ENCODE measurements around the gene ATPAF1.

DNA sequence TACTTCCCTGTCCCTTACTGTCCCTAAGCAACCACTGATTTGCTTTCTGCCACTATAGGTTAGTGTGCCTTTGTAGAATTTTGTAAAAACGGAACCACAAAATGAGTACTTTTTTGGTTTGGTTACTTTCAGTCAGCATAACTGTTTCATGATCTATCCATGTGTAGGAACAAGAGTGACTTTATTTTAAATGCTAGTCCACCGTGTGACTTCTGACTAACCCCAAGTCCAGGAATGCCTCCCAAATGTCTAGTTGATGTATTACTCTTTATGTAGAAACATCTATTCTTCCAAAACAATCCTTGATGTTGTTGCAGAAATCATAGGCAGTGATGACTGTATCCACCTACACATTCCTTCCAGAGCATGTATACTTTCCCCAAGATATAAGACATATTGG is 21.3 kb downstream of the ATPAF1 start:
- TF ChIP-seq SPI1 (IDR thresholded peaks at IDR 0.05; ENCODE audit: low read depth, low read length): no peak
- TF ChIP-seq POLR2A (IDR thresholded peaks at IDR 0.05; ENCODE audit: low read depth, low read length): no peak
- TF ChIP-seq POU2F2 (IDR thresholded peaks at IDR 0.05; ENCODE audit: low read depth, low read length): no peak
- no peak for TF ChIP-seq POLR2AphosphoS5 (IDR thresholded peaks at IDR 0.05; ENCODE audit: low read depth, low read length)
- TF ChIP-seq TAF1 (IDR thresholded peaks at IDR 0.05; ENCODE audit: low read depth, low read length): no peak
- no peak for TF ChIP-seq PAX5 (IDR thresholded peaks at IDR 0.05; ENCODE audit: insufficient read depth, low read length, severe bottlenecking)

Measured in GM12891 (cell line).